HepG2 (cell line): ENCODE measurements around the gene C1GALT1. TPM values are rescaled to one million over a fixed set of nuclear protein-coding genes. Genes with fewer than 3 reads are reported as not detected.

Experiments
- CREBL2 ChIP-seq: sonication (generic); formaldehyde crosslinking; IDR thresholded peaks from 2 replicates; pipeline ENCODE4 v1.8.1; 2023; ENCODE audit warnings: missing genetic modification reagents, mild to moderate bottlenecking, borderline replicate concordance
- HNRNPLL ChIP-seq: fragments of 200-400 bp; formaldehyde crosslinking; IDR thresholded peaks from 2 replicates; pipeline ENCODE4 v1.6.1; 2017; ENCODE audit warnings: mild to moderate bottlenecking, low read depth, low read length; ENCODE audit not compliant: poor library complexity, severe bottlenecking
- IRF2 ChIP-seq: IDR thresholded peaks from 2 replicates; pipeline ENCODE4 v1.6.1; 2018; ENCODE audit warnings: missing genetic modification reagents, missing compliant biosample characterization
- MIER3 ChIP-seq: IDR thresholded peaks from 2 replicates; pipeline ENCODE4 v1.6.1; 2016; ENCODE audit warnings: missing compliant biosample characterization, borderline replicate concordance
- NCOA5 ChIP-seq: sonication (generic); formaldehyde crosslinking; IDR thresholded peaks from 2 replicates; pipeline ENCODE4 v1.4.0; 2020; ENCODE audit warnings: missing genetic modification reagents
- PRMT3 ChIP-seq: sonication (generic); formaldehyde crosslinking; IDR thresholded peaks from 2 replicates; pipeline ENCODE4 v1.8.1; 2022; ENCODE audit warnings: low read depth, mild to moderate bottlenecking, moderate library complexity, missing genetic modification reagents, borderline replicate concordance
- ZFY ChIP-seq: sonication (generic); formaldehyde crosslinking; IDR thresholded peaks from 2 replicates; pipeline ENCODE4 v1.4.0; 2020; ENCODE audit warnings: missing genetic modification reagents
- ZNF441 ChIP-seq: sonication (generic); formaldehyde crosslinking; IDR thresholded peaks from 2 replicates; pipeline ENCODE4 v1.7.0; 2021; ENCODE audit warnings: missing genetic modification reagents, borderline replicate concordance
- ZNF451 ChIP-seq: sonication (generic); formaldehyde crosslinking; IDR thresholded peaks from 2 replicates; pipeline ENCODE4 v1.5.0; 2020; ENCODE audit warnings: mild to moderate bottlenecking, missing genetic modification reagents
- ZSCAN12 ChIP-seq: sonication (generic); formaldehyde crosslinking; IDR thresholded peaks from 2 replicates; pipeline ENCODE4 v1.9.0; 2021; ENCODE audit warnings: mild to moderate bottlenecking, missing genetic modification reagents
- polyA plus RNA-seq, 8 experiments: library from polyadenylated mRNA; depleted of rRNA in 3 of 8; stranded (reverse) in 7 of 8; unstranded in 1 of 8; fragments of >200 nt; fragmentation: Illumina TruSeq in 4 of 8; extraction: Trizol in 4 of 8; gene quantifications; 2 replicates each; pipeline versions ENCODE4 v1.2.1 to v1.2.3, GENCODE V29; 2011 to 2016; ENCODE audit warnings: low read depth in 4 of 8, missing spikeins in 1 of 8, mixed read lengths in 1 of 8; ENCODE audit not compliant: insufficient read depth in 1 of 8
- total RNA-seq, 5 experiments: library from RNA; depleted of rRNA; stranded (reverse); fragments of >200 nt; fragmentation: Illumina TruSeq; extraction: Trizol; gene quantifications; 2 replicates each; pipeline ENCODE4 v1.2.3, GENCODE V29; 2016; ENCODE audit warnings: low read depth in 1 of 5
- TF ChIP-seq, protein P1 (sequence below): IDR thresholded peaks from 2 replicates; pipeline ENCODE4 v1.6.1; 2012; ENCODE audit warnings: low read length, improper control_type of control experiment
- TF ChIP-seq, protein P2 (sequence below): fragments of 450-650 bp; IDR thresholded peaks from 2 replicates; pipeline ENCODE4 v1.6.1; 2016
- TF ChIP-seq, protein P3 (sequence below): sonication (generic); formaldehyde crosslinking; IDR thresholded peaks from 2 replicates; pipeline ENCODE4 v1.5.0; 2020; ENCODE audit warnings: mild to moderate bottlenecking, missing genetic modification reagents

The C1GALT1 gene
- total and polyA plus RNA-seq, 2 of the 13 experiments (the other 11 are each of a cell fraction or from before 2014, with no cell fraction given) = 57.1 to 65.9 TPM

DNA sequence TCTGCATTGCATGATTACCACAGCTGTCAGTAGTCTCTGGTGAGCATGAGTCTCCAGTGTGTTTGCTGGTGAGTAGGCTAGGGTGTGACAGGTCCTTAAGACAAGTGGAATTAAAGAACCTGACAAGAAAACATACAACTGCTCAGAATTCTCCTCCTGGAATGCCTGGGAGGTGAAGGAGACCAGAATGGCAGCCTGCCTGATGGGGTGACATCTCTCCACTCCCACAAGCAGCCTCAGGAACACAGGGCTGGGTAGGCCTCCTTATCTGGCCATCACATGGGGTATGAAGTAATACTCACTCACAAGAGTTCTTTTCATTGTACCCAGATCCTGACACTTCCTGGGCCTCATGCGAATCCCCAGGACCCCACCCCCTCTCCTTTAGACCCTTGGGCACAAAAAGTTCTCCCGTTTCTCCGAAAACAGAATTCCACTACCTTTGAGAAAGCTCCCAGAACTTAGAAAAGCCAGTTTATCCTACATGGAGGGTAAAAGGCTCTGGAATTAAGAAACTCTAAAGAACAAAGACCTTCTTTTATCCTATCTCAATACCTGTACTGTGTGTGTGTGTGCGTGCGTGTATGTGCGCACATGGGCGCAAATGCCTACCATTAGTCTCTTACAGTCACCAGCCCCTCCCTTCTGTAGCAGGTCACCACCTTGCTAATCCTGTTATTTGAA, 33.4 kb upstream of the C1GALT1 start (continued):
- TF ChIP-seq, protein P1, sequence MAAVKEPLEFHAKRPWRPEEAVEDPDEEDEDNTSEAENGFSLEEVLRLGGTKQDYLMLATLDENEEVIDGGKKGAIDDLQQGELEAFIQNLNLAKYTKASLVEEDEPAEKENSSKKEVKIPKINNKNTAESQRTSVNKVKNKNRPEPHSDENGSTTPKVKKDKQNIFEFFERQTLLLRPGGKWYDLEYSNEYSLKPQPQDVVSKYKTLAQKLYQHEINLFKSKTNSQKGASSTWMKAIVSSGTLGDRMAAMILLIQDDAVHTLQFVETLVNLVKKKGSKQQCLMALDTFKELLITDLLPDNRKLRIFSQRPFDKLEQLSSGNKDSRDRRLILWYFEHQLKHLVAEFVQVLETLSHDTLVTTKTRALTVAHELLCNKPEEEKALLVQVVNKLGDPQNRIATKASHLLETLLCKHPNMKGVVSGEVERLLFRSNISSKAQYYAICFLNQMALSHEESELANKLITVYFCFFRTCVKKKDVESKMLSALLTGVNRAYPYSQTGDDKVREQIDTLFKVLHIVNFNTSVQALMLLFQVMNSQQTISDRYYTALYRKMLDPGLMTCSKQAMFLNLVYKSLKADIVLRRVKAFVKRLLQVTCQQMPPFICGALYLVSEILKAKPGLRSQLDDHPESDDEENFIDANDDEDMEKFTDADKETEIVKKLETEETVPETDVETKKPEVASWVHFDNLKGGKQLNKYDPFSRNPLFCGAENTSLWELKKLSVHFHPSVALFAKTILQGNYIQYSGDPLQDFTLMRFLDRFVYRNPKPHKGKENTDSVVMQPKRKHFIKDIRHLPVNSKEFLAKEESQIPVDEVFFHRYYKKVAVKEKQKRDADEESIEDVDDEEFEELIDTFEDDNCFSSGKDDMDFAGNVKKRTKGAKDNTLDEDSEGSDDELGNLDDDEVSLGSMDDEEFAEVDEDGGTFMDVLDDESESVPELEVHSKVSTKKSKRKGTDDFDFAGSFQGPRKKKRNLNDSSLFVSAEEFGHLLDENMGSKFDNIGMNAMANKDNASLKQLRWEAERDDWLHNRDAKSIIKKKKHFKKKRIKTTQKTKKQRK = no peak
- TF ChIP-seq PRMT3 (CRISPR knock-in tag) (no peak), ZNF441 (CRISPR knock-in tag) (no peak), ZFY (CRISPR knock-in tag) (peak; percentile 37; the same call in 1 of the 2 replicates), NCOA5 (CRISPR knock-in tag) (no peak), MIER3 (CRISPR knock-in tag) (no peak), ZNF451 (no peak), HNRNPLL (no peak), ZSCAN12 (CRISPR knock-in tag) (no peak), CREBL2 (no peak), IRF2 (CRISPR knock-in tag) (no peak)
- TF ChIP-seq, protein P2, sequence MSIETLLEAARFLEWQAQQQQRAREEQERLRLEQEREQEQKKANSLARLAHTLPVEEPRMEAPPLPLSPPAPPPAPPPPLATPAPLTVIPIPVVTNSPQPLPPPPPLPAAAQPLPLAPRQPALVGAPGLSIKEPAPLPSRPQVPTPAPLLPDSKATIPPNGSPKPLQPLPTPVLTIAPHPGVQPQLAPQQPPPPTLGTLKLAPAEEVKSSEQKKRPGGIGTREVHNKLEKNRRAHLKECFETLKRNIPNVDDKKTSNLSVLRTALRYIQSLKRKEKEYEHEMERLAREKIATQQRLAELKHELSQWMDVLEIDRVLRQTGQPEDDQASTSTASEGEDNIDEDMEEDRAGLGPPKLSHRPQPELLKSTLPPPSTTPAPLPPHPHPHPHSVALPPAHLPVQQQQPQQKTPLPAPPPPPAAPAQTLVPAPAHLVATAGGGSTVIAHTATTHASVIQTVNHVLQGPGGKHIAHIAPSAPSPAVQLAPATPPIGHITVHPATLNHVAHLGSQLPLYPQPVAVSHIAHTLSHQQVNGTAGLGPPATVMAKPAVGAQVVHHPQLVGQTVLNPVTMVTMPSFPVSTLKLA = no peak
- TF ChIP-seq, protein P3, sequence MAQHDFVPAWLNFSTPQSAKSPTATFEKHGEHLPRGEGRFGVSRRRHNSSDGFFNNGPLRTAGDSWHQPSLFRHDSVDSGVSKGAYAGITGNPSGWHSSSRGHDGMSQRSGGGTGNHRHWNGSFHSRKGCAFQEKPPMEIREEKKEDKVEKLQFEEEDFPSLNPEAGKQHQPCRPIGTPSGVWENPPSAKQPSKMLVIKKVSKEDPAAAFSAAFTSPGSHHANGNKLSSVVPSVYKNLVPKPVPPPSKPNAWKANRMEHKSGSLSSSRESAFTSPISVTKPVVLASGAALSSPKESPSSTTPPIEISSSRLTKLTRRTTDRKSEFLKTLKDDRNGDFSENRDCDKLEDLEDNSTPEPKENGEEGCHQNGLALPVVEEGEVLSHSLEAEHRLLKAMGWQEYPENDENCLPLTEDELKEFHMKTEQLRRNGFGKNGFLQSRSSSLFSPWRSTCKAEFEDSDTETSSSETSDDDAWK = no peak
